Suppressor macrophage (primary cell): ENCODE data around the gene MRPL36.
A peak's percentile ranks its signal among the peaks of the same experiment; 100 is the strongest.
"Not testable (repeated sequence)": the region's sequence is repeated elsewhere in the genome, so short reads cannot be mapped to it uniquely, and the experiment has no call there.

Experiments
- DNase-seq, 4 experiments: peaks; one replicate each; pipeline ENCODE4 v3.0.0-alpha.2; 2020 to 2022

MRPL36 gene

DNA sequence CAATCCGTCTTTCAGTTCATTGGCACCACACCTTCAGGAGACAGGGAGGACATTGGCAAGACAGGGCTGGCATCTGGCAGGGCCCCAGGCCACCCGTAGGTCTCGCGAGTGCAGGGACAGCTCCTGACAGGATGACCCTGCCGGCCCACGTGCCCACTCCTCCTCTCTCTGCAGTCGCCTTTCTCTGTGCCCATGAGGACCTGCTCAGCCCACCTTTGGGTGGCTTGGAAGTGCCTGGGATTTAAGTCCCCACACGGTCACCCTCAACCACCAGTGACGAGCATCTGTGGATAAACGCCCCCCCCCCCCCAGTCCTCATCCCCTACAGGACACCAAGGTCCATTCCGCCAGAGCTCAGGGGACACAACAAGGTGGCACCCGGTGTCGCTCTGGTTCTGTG lies 4.1 kb downstream of the MRPL36 start:
- no peak for DNase-seq

DNA sequence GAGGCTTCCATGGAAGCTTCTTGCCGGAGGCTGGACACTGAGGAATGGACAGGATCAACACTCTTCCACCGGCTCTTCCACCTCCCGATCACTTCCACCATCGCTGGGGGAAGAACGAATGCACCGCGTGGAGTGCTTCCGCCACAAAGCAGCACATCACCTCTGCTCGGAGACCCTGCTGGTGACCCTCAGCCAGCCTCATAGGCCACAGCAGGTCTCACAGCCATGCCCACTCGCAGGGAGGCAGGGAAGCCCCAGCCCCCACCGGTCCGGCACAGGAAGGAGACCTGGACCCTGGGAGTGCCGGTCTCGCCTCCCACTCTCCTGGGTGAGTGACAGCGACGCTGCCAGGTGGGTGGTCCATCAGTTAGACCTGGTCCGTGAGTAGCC lies 4.7 kb downstream of the MRPL36 start:
- DNase-seq, result no peak

DNA sequence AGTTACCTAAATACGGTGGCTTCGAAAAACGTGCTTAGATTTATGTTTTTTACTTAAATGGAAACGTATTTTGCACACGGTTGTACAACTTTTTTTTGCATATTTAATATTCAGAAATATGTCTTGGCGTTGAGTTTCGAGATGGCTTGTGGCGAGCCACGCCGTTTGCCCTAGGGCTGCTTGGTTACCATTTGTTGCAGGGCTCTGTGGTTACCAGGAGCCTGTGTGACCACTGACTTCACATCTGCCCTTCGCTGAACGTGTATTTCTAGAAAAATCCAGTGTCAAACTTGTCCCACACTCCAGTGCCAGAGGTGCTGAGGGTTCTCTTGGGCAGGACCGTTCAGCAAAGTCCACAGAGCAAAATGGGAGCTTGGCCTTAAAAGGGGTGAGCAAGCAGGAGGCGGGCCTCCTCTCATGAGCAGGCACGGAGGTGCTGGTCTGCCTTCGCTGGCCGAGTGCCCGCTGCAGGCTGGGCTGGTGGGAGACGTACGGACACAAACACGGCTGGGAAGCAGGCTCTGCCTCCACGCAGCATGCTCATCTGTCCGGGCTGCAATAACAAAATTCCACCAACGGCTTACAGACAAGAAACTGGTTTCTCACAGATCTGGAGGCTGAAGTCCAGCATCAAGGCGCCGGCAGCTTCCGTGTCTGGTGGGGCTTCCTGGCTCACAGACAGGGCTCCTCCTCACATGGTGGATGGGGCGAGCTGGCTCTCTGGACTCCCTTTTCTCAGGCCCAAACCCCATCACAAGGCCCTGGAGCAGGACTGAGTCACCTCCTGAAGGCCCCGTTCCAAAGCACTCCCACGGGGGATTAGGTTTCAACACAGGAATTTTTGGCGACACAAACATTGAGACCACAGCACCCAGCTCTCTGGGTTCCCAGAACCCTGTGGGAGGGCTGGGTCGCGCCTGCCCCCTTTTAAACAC lies 5.4 kb downstream of the MRPL36 start:
- peak; percentile 15 to 47 (median 20) for DNase-seq

DNA sequence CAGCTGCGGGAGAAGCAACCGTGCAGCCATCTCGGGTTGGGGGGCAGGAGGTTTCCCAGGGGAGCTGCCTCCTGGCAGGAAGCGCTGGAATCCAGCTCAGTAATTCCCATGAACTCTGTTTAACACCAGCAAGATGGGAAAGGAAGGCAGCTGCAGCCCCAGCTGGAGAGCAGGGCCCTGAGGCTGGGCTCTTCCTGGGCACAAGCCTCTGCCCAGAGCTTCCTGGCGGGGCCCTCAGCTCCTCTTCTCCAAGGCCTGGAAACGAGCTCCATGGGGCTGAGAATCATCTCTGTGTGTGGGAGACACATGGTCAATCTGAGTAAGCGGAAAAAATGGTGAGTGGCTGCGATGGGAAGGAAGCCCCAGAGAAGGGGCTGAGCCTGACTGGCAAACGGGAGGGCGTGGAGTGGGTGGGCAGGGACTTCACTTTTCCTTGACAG lies 6.3 kb downstream of the MRPL36 start:
- DNase-seq, result peak; percentile 51 to 76 (median 63)

DNA sequence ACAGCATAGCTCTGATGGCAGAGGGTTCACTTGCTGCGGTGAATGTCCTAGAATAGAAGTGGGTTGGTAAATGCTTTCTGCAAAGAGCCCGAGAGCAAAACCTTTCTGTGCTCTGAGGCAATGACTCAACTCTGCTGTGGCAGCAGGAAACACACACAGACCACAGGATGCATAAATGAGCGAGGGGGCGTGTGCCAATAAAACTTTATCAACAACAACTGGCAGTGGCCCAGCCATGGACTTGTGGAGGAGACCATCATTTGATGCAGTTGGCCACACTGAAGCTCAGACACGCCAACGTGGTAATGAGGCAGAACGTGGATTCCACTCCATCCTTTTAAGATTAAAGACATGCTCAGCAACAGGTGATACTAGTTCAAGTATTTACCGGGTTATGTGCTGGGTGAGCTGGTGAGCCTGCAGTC lies 6.8 kb downstream of the MRPL36 start:
- DNase-seq, result peak; percentile 53 to 72 (median 54)

DNA sequence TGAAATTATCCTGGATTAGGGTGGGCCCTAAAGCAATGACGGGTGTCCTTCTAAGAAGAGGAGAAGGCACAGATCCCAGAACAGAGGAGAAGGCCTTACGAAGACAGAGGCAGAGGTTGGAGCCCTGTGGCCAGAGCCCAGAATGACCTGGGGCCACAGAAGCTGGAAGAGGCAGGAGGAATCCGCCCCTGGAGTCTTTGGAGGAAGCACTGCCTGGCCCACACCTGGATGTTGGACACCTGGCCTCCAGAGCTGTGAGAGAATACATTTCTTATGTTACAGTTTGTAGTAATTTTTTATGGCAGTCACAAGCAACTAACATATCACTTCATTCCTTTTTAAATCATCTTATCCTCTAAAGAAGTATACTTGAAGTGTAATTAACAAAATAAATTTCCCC lies 8.5 kb downstream of the MRPL36 start:
- no peak for DNase-seq

DNA sequence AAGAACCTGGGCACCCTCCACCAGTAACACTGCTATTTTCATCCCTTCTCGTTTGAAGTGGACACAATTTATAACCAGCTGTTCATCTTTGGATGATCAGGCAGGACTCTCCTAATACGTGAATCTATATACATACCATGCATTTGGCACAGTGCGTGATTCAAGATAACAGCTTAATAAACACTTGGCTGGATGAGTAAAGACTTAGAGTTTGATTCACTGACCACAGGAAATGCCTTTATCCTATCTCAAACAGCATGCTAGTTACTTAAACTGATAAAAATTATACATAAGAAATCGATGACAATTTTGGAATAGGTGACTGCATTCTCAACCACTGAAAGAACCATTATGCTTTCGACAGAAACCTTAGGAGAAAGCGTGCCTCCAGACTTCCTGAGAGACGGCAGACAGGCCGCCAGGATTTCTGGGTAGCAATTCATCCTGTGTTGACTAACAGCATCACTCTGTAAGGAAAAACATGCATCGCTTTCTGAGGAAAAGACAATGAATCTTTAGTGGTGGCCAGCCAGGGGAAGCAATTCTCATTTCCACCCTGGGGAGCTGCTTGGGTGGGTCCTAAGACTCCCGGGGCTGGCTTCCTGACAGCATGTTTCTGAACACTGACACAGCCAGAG lies 9.7 kb downstream of the MRPL36 start:
- no peak for DNase-seq

DNA sequence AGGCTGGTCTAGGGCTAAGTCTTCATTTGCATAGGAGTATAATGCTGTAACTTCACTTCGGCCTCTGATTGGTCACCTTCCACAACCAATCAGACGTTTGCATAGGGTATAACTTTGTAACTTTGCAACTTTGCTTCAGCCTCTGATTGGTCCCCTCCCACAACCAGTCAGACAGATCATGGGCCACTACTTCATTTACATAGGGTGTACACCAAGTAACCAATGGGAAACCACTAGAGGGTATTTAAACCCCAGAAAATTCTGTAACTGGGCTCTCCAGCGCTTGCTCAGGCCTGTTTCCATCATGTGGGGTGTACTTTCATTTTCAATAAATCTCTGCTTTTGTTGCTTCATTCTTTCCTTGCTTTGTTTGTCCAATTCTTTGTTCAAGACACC lies 10.2 kb downstream of the MRPL36 start:
- DNase-seq, result not testable (repeated sequence)

DNA sequence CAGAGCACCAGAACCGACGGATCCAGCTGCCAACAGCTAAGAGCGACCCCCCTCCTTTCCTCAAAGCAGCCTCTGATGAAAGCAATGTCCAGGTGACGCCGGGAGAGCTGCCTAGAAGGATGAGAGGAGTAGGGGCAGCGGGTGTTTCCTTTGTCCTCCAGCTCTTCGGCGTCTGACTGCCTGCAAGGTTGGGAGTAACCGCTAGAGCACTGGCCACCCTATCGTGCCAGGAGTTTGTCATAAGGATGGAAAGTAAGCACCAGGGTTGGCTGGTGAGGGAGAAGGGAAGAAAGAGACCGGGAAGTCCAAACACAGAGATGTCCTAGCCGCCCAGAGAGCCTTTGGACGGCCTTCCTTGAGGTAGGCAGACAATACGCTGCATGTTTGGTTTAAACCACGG lies 10.8 kb downstream of the MRPL36 start:
- DNase-seq, result no peak

DNA sequence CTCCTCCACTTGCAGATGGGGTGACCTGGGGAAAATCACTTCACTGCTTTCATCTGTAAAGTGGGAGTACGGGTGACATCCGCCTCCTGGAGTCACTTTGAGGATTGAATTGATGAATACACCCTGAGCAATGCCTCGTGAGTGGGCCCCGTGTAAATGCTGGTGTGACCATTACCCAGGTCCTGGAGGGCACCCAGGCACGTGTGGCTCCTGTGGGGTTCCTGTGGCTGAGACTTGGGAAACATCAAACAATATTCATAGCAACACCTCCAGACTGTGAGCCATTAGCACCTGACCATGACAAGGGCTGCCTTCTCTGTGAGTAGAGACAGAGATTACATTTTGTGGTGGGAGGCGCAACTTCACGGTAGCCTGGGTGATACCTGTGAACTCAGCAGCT lies 11.4 kb downstream of the MRPL36 start:
- DNase-seq, result no peak

DNA sequence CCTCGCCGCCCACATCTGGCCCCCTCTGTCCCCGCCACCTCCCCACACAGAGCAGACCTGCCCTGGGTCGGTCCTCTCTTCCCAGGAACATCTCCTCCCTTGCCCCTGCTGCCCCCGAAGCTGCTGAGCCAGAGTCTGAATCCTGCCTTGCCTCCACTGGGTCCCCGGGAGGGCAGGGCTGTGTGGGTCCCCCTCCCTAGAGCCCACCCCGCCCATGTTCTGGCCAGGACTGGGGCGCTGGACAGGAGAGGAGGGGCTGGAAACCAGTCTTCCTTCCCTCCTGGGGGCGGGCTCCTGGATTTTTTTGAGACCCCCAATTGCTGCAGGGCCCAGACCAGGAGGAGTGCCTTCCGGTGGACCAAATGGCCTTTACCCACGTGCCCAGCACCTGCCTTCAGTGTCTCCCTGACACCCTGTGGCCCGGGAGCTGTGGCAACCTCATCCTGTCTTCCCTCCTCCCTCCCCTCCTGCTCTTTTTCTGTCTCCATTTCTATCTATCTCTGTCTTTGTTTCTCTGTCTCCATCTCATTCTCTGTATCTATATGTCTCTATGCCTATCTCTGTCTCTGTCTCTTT lies 12.1 kb downstream of the MRPL36 start:
- DNase-seq, result no peak

DNA sequence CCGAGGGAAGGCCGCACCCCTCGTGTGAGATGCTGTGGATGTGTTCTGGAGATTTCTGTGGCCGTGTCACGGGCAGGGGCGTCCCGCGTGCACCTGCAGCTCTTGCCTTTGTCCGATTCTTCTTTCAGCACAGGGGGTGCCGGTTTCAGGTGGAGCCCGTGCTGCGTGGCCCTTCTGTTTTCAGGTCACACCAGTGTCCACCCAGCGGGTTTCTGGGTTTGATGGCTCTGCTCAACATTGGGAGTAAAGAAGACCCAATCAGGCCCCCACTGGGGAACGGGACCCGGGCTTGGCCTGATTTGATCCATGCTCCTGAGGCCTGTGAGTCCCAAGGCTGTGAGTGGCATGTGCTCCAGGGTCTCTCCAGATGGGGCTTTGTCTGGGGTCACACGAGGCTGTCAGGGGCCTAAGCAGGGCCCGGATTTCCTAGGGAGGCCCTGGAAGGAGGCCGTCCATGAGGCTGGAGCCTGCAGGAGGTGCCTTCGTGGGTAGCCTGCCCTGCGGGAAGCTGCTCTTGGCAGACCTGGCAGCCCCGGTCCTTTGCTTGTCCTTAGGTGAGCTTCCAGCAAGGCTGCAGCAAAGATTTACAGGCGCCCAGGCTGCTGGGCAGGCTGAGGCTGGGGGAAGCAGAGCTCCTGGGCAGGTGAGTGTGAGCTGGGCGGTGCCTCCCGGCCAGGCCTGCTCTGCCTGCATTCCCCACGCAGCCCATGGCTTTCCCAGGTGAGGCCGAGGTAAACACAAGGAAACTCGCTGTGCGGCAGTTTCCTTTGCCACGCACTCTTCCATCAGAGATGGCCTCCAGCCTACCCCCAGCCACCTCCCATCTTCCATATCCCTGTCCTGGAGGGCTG lies 12.8 kb downstream of the MRPL36 start:
- no peak for DNase-seq

DNA sequence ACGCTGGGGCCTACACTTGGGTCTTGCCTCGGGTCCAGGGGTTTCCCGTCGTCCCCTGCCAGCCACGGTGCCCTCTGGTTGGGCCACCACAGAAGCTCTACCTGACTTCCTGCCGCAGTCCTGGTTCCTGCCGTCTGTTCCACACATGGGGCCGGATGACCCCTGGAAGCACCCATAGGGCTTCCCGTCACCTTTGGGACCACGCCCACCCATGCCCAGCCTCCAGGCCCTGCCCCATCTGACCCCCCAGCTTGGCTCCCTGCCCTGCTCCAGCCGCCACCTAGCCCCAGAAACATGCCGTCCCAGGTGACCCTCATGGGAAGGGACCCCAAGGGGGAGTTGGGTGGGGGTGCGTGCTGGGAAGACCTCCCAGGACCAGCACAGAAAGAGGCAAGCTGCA lies 13.7 kb downstream of the MRPL36 start:
- no peak for DNase-seq

DNA sequence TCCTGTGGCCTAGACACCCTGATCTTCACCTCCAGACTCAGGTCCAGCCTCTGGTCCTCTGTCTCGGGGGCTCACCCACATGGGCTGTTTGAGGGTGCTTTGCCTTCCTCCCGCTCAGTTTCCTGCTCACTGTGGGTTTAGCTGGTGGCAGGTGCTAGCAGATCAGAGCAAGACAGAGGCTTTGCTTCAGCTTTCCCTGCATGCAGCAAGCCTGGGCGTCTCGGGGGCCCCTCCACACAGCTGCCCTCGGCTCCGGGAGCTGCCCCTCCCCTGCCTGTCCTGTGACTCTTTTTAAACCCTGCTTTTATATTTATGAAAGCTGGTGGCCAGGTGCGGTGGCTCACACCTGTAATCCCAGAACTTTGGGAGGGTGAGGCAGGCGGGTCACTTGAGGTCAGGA lies 14.6 kb downstream of the MRPL36 start:
- DNase-seq, result no peak

DNA sequence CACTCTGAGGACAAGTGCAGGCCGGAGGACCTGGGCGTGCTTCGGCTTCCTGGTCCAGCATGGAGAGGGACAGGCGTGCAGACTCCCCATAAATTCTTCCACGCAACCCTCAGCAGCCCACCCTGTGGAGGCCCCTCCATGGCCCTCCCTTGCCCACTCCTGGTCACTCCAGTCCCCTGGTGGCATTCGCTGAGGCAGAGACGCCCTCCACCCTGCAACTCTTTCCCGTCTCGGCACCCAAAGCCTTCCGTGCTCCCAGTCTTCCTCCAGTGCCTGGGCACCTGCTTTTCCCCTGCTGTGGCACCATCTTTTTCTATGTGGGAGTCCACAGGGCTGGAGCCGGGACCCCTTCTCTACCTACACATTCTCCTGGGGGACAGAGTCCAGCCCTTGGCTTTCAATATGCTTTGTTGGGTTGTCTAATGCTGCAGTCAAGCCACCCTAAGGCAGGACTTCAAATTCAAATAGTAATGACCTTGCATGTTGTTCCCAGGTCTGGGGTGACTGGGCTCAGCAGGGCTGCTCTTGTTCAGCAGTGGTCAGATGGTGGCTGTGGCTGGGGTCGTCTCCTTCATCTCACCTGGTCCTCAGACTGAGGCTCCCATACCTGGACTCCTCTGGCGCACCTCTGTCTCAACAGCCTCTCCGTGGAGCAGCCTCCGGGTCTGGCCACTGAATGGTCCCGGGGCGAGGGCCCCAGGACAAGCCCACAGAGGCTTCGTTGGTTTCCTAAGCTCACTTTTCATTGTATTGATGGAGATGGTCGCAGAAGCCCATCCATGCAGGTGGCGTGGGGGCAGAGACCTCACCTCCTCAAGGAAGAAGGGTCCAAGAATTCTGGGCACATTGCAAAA lies 15.2 kb downstream of the MRPL36 start:
- no peak for DNase-seq

DNA sequence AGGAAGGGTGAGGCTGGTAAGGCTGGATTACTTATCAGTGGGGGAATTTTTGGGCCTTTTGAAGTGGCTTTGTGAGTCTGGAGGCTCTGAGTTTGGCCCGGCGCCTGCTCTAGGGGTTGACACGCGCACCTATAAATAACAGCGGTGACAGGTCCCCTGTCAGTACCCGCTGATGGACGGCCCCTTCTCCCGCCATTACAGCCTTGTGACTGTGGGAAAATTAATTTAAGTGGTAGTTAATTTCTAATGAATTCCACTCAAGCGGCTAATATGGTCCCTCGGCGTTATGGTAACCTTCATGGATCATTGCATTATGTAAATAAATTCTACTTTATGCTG lies 16.5 kb downstream of the MRPL36 start:
- no peak for DNase-seq

DNA sequence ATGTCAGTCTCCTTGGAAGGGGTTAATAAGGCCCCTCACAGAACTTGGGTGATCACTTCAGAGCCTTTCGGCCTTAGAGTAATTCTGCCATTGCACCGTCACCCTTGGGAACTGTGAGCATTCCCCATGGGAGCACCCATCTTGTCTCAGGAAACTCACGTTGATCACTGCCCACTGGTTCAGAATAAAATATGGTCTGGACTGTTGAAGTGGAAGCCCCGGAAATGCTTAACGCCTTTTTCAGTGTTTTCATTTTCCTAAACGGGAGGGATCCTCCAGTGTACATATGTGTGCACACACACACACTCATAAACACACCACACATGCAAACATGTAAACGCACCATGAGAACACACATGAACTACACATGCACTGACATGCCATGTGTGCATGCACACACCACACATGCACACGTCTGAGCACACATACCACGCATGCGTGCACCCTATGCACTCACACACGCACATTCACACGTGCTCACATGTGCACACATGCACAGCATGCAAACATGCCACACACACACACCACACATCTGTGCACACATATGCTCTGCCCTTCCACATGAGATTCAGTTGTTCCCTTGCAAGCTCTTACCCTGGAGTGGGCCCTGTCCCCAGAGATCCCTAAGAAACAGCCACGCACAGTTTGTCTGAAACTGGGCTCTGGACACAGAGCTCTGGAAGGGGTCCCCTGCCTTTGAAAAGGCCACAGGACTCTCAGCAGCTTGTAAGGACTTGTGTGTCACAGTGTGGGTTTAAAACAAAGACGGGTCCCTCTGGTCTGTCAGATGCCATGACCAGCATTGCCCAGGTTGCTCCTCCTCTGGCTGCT lies 17.0 kb downstream of the MRPL36 start:
- DNase-seq, result no peak

DNA sequence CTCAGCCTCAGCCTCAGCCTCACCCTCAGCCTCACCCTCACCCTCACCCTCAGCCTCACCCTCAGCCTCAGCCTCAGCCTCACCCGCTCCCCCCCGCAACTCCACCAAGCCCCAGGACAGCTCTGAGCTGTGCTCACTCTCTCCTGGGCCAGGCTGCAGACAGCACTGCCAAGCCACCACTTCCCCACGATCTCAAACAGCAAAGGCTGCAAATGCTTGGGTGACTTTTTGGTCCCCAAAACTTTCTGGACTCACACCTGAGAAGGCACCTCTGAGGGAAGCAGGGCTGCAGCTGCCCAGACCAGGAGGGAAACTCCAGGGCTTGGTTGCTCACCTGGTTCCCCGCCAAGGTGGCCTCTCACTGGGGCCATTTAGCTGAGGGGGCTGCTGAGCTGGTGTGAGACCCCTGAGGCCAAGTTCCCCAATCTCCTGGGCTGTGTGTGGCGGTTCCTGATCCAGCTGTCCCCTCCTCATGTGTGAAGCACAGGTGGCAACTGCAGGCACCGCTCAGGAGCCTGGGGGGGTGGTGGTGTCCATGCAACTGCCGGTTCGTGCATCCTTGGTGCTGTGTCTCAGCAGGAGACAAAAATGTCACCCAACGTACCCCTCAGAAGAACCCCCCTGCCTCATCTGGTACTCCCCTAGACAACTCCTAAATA lies 17.8 kb downstream of the MRPL36 start:
- no peak for DNase-seq

DNA sequence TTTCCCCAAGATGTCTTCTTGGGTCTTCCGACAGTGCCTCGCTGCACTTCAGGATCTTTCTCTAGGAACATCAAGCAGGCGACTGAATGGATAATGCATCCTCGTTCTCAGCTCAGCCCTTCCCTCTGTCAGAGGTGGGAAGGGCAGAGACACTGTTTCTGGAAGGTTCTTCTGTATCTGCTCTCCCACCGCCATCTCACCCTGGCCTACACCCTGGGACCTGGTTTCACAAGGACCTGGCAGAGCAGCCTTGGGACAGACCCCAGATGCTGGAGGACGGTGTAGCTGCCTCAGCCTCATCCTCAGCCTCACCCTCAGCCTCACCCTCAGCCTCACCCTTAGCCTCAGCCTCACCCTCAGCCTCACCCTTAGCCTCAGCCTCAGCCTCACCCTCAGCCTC lies 18.5 kb downstream of the MRPL36 start:
- no peak for DNase-seq

DNA sequence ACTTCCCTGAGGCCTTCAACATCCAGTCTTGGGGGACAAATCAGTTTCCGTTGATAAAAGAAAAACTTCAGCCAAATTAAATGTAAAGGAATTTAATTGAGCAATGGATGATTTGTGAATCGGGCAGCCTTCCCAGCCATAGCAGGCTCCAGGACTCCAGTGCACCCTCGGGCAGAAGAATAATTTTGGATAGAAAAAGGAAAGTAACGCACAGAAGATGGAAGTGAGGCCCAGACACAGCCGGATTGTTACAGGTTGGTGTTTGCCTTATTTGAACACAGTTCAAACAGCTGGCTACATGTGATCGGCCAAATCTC lies 19.1 kb downstream of the MRPL36 start:
- no peak for DNase-seq
